ENCODE measurements around the gene ELAVL3.
"Not testable (repeated sequence)": the region's sequence is repeated elsewhere in the genome, so short reads cannot be mapped to it uniquely, and the experiment has no call there.

Gene ELAVL3

GRCh38 chr19:11461453-11461852 is 19.4 kb downstream of the ELAVL3 start:
- Histone ChIP-seq H3K4me3 (ENCODE audit: low read length, poor library complexity, severe bottlenecking) (no peak overlapping the region), H3K9me2 (replicated peaks; ENCODE audit: low read depth, low read length) (no peaks in the 10 kb centered on the region), H3K79me2 (ENCODE audit: insufficient read depth, low read length) (no peaks in the 10 kb centered on the region), H3K9me3 (ENCODE audit: insufficient read depth, low read depth, low read length) (no peaks in the 10 kb centered on the region), H3K4me1 (ENCODE audit: insufficient read depth, low read length, poor library complexity, severe bottlenecking) (no peaks in the 10 kb centered on the region), H3F3A (ENCODE audit: low read depth) (no peaks in the 10 kb centered on the region), H4K20me1 (ENCODE audit: insufficient read depth, low read length, poor library complexity, severe bottlenecking) (no peaks in the 10 kb centered on the region), H3K36me3 (ENCODE audit: insufficient read depth, low read length) (no peaks in the 10 kb centered on the region), H3K9ac (ENCODE audit: low read depth, low read length, poor library complexity, severe bottlenecking) (no peak overlapping the region), H3K4me2 (ENCODE audit: low read depth, low read length, poor library complexity, severe bottlenecking) (no peak overlapping the region), H3K27me3 (ENCODE audit: insufficient read depth, low read length, poor library complexity, severe bottlenecking) (no peaks in the 10 kb centered on the region), H2AFZ (ENCODE audit: low read length) (no peak overlapping the region)
- TF ChIP-seq CTCF (conservative IDR thresholded peaks at IDR 0.05; ENCODE audit: low read length) (no peak), EZH2phosphoT487 (IDR thresholded peaks at IDR 0.05; ENCODE audit: borderline replicate concordance) (no peak)

- Histone ChIP-seq H4K20me1 (ENCODE audit: insufficient read depth, low read length, poor library complexity, severe bottlenecking) (no peaks in the 10 kb centered on the region), H3K4me1 (ENCODE audit: insufficient read depth, low read length, poor library complexity, severe bottlenecking) (no peaks in the 10 kb centered on the region), H3K4me3 (ENCODE audit: low read length, poor library complexity, severe bottlenecking) (no peak overlapping the region), H3K36me3 (ENCODE audit: insufficient read depth, low read length) (no peaks in the 10 kb centered on the region), H2AFZ (ENCODE audit: low read length) (no peak overlapping the region), H3K9me2 (replicated peaks; ENCODE audit: low read depth, low read length) (no peaks in the 10 kb centered on the region), H3K27me3 (ENCODE audit: insufficient read depth, low read length, poor library complexity, severe bottlenecking) (no peaks in the 10 kb centered on the region), H3K4me2 (ENCODE audit: low read depth, low read length, poor library complexity, severe bottlenecking) (no peak overlapping the region), H3K79me2 (ENCODE audit: insufficient read depth, low read length) (no peaks in the 10 kb centered on the region), H3K9me3 (ENCODE audit: insufficient read depth, low read depth, low read length) (no peaks in the 10 kb centered on the region), H3F3A (ENCODE audit: low read depth) (no peaks in the 10 kb centered on the region), H3K9ac (ENCODE audit: low read depth, low read length, poor library complexity, severe bottlenecking) (no peak overlapping the region)
- TF ChIP-seq CTCF (conservative IDR thresholded peaks at IDR 0.05; ENCODE audit: low read length) (peak; percentile 53), EZH2phosphoT487 (IDR thresholded peaks at IDR 0.05; ENCODE audit: borderline replicate concordance) (no peak)
Measured at GRCh38 chr19:11460207-11460606, 20.6 kb downstream of the ELAVL3 start.

GRCh38 chr19:11458912-11459311 is 21.9 kb downstream of the ELAVL3 start:
- H3K9me2 ChIP-seq (replicated peaks; ENCODE audit: low read depth, low read length); H3F3A ChIP-seq (ENCODE audit: low read depth); H3K4me2 ChIP-seq (ENCODE audit: low read depth, low read length, poor library complexity, severe bottlenecking); H3K79me2 ChIP-seq (ENCODE audit: insufficient read depth, low read length); H2AFZ ChIP-seq (ENCODE audit: low read length); H3K27me3 ChIP-seq (ENCODE audit: insufficient read depth, low read length, poor library complexity, severe bottlenecking); H3K36me3 ChIP-seq (ENCODE audit: insufficient read depth, low read length); H3K4me1 ChIP-seq (ENCODE audit: insufficient read depth, low read length, poor library complexity, severe bottlenecking); H3K9ac ChIP-seq (ENCODE audit: low read depth, low read length, poor library complexity, severe bottlenecking); H3K9me3 ChIP-seq (ENCODE audit: insufficient read depth, low read depth, low read length); H4K20me1 ChIP-seq (ENCODE audit: insufficient read depth, low read length, poor library complexity, severe bottlenecking); H3K4me3 ChIP-seq (ENCODE audit: low read length, poor library complexity, severe bottlenecking): not testable (repeated sequence)

- Histone ChIP-seq H3K4me2 (ENCODE audit: low read depth, low read length, poor library complexity, severe bottlenecking) (no peak overlapping the region), H3K9me3 (ENCODE audit: insufficient read depth, low read depth, low read length) (no peaks in the 10 kb centered on the region), H3K4me3 (ENCODE audit: low read length, poor library complexity, severe bottlenecking) (no peak overlapping the region), H3K9me2 (replicated peaks; ENCODE audit: low read depth, low read length) (no peaks in the 10 kb centered on the region), H3F3A (ENCODE audit: low read depth) (no peaks in the 10 kb centered on the region), H4K20me1 (ENCODE audit: insufficient read depth, low read length, poor library complexity, severe bottlenecking) (no peaks in the 10 kb centered on the region), H3K4me1 (ENCODE audit: insufficient read depth, low read length, poor library complexity, severe bottlenecking) (no peaks in the 10 kb centered on the region), H3K79me2 (ENCODE audit: insufficient read depth, low read length) (no peaks in the 10 kb centered on the region), H3K27me3 (ENCODE audit: insufficient read depth, low read length, poor library complexity, severe bottlenecking) (no peaks in the 10 kb centered on the region), H2AFZ (ENCODE audit: low read length) (no peak overlapping the region), H3K36me3 (ENCODE audit: insufficient read depth, low read length) (no peaks in the 10 kb centered on the region), H3K9ac (ENCODE audit: low read depth, low read length, poor library complexity, severe bottlenecking) (no peak overlapping the region)
- TF ChIP-seq CTCF (conservative IDR thresholded peaks at IDR 0.05; ENCODE audit: low read length) (no peak), EZH2phosphoT487 (IDR thresholded peaks at IDR 0.05; ENCODE audit: borderline replicate concordance) (no peak)
Measured at GRCh38 chr19:11458236-11458900, 22.5 kb downstream of the ELAVL3 start.

Data from Loucy (cell line).